ENCODE measurements around the gene CD47.

CD47 gene

GRCh38 chr3:108110934-108111333 lies 20.1 kb upstream of the CD47 start:
- Histone ChIP-seq H3K4me2 (ENCODE audit: insufficient read depth, low read length) (no peak overlapping the region), H3K4me1 (ENCODE audit: insufficient read depth, low read length) (no peaks in the 10 kb centered on the region), H3K79me2 (ENCODE audit: insufficient read depth, low read length) (no peaks in the 10 kb centered on the region), H3K4me3 (ENCODE audit: low read depth in 1 of 2, low read length in 2 of 2) (no peak overlapping the region), H3K27ac (ENCODE audit: low read length) (no peak overlapping the region), H4K20me1 (ENCODE audit: insufficient read depth, low read length) (no peaks in the 10 kb centered on the region), H2AFZ (ENCODE audit: low read depth, low read length) (no peak overlapping the region), H3K9ac (ENCODE audit: low read depth, low read length) (no peak overlapping the region), H3K9me3 (ENCODE audit: insufficient read depth, low read length, severe bottlenecking) (no peaks in the 10 kb centered on the region), H3K27me3 (ENCODE audit: insufficient read depth, low read length, poor library complexity) (no peaks in the 10 kb centered on the region), H3K36me3 (ENCODE audit: insufficient read depth, low read length) (no peaks in the 10 kb centered on the region)
- ATAC-seq (ENCODE audit: insufficient read depth, low read depth) = no peak
- DNase-seq = no peak
- TF ChIP-seq CTCF (IDR thresholded peaks at IDR 0.05; ENCODE audit: borderline replicate concordance, extremely low read depth, low read length, poor library complexity, severe bottlenecking) = no peak
- no peak for TF ChIP-seq EZH2 (IDR thresholded peaks at IDR 0.05; ENCODE audit: borderline replicate concordance, low read depth, low read length, severe bottlenecking)

- Histone ChIP-seq H3K9me3 (ENCODE audit: insufficient read depth, low read length, severe bottlenecking) (no peaks in the 10 kb centered on the region), H3K79me2 (ENCODE audit: insufficient read depth, low read length) (no peaks in the 10 kb centered on the region), H3K36me3 (ENCODE audit: insufficient read depth, low read length) (no peaks in the 10 kb centered on the region)
Observed at GRCh38 chr3:108108416-108108815, 17.6 kb upstream of the CD47 start.

GRCh38 chr3:108106449-108106848 lies 15.6 kb upstream of the CD47 start:
- H3K36me3 ChIP-seq (ENCODE audit: insufficient read depth, low read length) = no peaks in the 10 kb centered on the region
- ATAC-seq (ENCODE audit: insufficient read depth, low read depth) (no peak), DNase-seq (no peak)
- no peak overlapping the region for H3K4me3 ChIP-seq (ENCODE audit: low read depth in 1 of 2, low read length in 2 of 2)
- H2AFZ ChIP-seq (ENCODE audit: low read depth, low read length) = no peak overlapping the region
- no peak overlapping the region for H3K4me2 ChIP-seq (ENCODE audit: insufficient read depth, low read length)
- 0 out of 2 replicates have a peak, but pooled peaks cover under 1% of the 10 kb centered on the region for H3K4me1 ChIP-seq (ENCODE audit: insufficient read depth, low read length)
- H4K20me1 ChIP-seq (ENCODE audit: insufficient read depth, low read length) = no peaks in the 10 kb centered on the region
- H3K9ac ChIP-seq (ENCODE audit: low read depth, low read length) = no peak overlapping the region
- H3K79me2 ChIP-seq (ENCODE audit: insufficient read depth, low read length) = no peaks in the 10 kb centered on the region
- no peaks in the 10 kb centered on the region for H3K9me3 ChIP-seq (ENCODE audit: insufficient read depth, low read length, severe bottlenecking)
- TF ChIP-seq CTCF (IDR thresholded peaks at IDR 0.05; ENCODE audit: borderline replicate concordance, extremely low read depth, low read length, poor library complexity, severe bottlenecking) = no peak
- TF ChIP-seq EZH2 (IDR thresholded peaks at IDR 0.05; ENCODE audit: borderline replicate concordance, low read depth, low read length, severe bottlenecking) = no peak
- H3K27ac ChIP-seq (ENCODE audit: low read length) = no peak overlapping the region
- no peaks in the 10 kb centered on the region for H3K27me3 ChIP-seq (ENCODE audit: insufficient read depth, low read length, poor library complexity)

More at GRCh38 chr3:108108416-108108815, 17.6 kb upstream of the CD47 start:
- Histone ChIP-seq H4K20me1 (ENCODE audit: insufficient read depth, low read length) (no peaks in the 10 kb centered on the region), H3K4me2 (ENCODE audit: insufficient read depth, low read length) (no peak overlapping the region), H3K4me1 (ENCODE audit: insufficient read depth, low read length) (no peaks in the 10 kb centered on the region), H3K9ac (ENCODE audit: low read depth, low read length) (no peak overlapping the region), H3K27ac (ENCODE audit: low read length) (no peak overlapping the region), H3K27me3 (ENCODE audit: insufficient read depth, low read length, poor library complexity) (no peaks in the 10 kb centered on the region), H2AFZ (ENCODE audit: low read depth, low read length) (no peak overlapping the region), H3K4me3 (ENCODE audit: low read depth in 1 of 2, low read length in 2 of 2) (no peak overlapping the region)
- TF ChIP-seq EZH2 (IDR thresholded peaks at IDR 0.05; ENCODE audit: borderline replicate concordance, low read depth, low read length, severe bottlenecking) = no peak
- TF ChIP-seq CTCF (IDR thresholded peaks at IDR 0.05; ENCODE audit: borderline replicate concordance, extremely low read depth, low read length, poor library complexity, severe bottlenecking) = no peak
- DNase-seq (no peak), ATAC-seq (ENCODE audit: insufficient read depth, low read depth) (no peak)

- H3K4me1 ChIP-seq (ENCODE audit: insufficient read depth, low read length) = peaks cover 5% of the 10 kb centered on the region; the same call in 1 of the 2 replicates
Observed at GRCh38 chr3:108106031-108106430, 15.2 kb upstream of the CD47 start.

More at GRCh38 chr3:108106031-108106430, 15.2 kb upstream of the CD47 start:
- Histone ChIP-seq H3K27ac (ENCODE audit: low read length) (no peak overlapping the region), H3K9ac (ENCODE audit: low read depth, low read length) (no peak overlapping the region), H2AFZ (ENCODE audit: low read depth, low read length) (no peak overlapping the region), H3K36me3 (ENCODE audit: insufficient read depth, low read length) (no peaks in the 10 kb centered on the region), H3K4me3 (ENCODE audit: low read depth in 1 of 2, low read length in 2 of 2) (no peak overlapping the region), H3K79me2 (ENCODE audit: insufficient read depth, low read length) (no peaks in the 10 kb centered on the region), H3K4me2 (ENCODE audit: insufficient read depth, low read length) (no peak overlapping the region), H3K27me3 (ENCODE audit: insufficient read depth, low read length, poor library complexity) (no peaks in the 10 kb centered on the region), H3K9me3 (ENCODE audit: insufficient read depth, low read length, severe bottlenecking) (no peaks in the 10 kb centered on the region), H4K20me1 (ENCODE audit: insufficient read depth, low read length) (no peaks in the 10 kb centered on the region)
- ATAC-seq (ENCODE audit: insufficient read depth, low read depth) (no peak), DNase-seq (no peak)
- TF ChIP-seq EZH2 (IDR thresholded peaks at IDR 0.05; ENCODE audit: borderline replicate concordance, low read depth, low read length, severe bottlenecking) (no peak), CTCF (IDR thresholded peaks at IDR 0.05; ENCODE audit: borderline replicate concordance, extremely low read depth, low read length, poor library complexity, severe bottlenecking) (no peak)

Measured in DND-41 (cell line).